ENCODE measurements around the gene DUS3L.

DUS3L gene

DNA sequence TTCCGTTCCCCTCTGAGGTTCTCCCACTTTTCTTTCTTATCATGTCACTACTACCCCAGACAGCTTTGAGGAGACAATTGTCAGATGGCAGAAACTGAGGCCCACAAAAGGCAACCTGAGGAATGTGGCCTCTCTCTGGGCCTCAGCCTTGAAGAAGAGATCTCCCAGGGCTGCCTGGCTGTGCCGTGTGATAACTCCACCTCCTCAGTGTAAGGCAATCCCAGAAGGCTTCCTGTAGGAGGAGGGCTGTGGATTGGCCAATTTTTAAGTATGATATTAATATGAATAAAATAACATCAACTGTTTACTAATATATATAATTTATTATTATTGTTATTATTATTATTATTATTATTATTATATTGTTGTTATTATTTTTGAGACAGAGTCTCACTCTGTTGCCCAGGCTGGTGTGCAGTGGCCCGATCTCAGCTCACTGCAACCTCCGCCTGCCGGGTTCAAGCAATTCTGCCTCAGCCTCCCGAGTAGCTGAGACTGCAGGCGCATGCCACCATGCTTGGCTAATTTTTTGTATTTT lies 4.5 kb upstream of the DUS3L start:
- no peak for DNase-seq (ENCODE audit: low read depth)
- no peak overlapping the region for H3K4me3 ChIP-seq (ENCODE audit: low read length)
- TF ChIP-seq, protein P1, sequence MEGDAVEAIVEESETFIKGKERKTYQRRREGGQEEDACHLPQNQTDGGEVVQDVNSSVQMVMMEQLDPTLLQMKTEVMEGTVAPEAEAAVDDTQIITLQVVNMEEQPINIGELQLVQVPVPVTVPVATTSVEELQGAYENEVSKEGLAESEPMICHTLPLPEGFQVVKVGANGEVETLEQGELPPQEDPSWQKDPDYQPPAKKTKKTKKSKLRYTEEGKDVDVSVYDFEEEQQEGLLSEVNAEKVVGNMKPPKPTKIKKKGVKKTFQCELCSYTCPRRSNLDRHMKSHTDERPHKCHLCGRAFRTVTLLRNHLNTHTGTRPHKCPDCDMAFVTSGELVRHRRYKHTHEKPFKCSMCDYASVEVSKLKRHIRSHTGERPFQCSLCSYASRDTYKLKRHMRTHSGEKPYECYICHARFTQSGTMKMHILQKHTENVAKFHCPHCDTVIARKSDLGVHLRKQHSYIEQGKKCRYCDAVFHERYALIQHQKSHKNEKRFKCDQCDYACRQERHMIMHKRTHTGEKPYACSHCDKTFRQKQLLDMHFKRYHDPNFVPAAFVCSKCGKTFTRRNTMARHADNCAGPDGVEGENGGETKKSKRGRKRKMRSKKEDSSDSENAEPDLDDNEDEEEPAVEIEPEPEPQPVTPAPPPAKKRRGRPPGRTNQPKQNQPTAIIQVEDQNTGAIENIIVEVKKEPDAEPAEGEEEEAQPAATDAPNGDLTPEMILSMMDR (conservative IDR thresholded peaks at IDR 0.05; ENCODE audit: low read depth, low read length) = no peak

DNA sequence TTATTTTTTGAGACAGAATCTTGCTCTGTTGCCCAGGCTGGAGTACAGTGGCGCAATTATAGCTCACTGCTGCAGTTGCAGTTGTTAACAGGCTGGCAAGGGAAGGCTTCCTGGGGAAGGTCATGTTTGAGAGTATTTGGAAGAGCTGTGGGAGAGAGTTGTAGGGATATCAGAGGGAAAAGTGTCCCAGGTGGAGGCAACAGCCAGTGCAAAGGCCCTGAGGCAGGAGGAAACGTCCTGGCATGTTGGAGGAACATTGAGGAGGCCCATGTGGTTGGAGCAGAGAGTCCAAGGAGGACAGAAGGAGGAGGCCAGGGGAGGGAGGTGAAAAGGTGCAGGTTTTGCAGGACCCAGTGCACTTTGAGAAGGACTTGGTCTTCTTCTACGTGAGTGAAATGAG lies 2.2 kb upstream of the DUS3L start:
- TF ChIP-seq, protein P1 (conservative IDR thresholded peaks at IDR 0.05; ENCODE audit: low read depth, low read length) = no peak
- no peak overlapping the region for H3K4me3 ChIP-seq (ENCODE audit: low read length)
- no peak for DNase-seq (ENCODE audit: low read depth)

DNA sequence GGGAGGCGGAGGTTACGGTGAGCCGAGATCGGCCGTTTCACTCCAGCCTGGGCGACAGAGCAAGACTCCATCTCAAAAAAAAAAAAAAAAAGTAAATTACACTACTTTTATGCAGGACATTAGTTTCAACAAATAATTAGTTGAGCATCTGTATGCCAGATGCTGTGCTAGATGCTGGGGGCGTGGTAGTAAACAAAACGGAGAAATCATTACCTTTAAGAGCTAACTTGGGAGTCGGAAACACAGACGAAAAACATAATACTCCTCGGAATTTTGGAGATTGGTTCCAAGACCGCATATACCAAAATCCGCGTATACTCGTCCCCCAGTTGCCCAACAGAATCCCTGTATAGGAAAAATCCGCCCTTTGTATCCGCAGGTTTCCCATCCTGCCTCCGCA lies 1.3 kb upstream of the DUS3L start:
- H3K4me3 ChIP-seq (ENCODE audit: low read length) = no peak overlapping the region
- DNase-seq (ENCODE audit: low read depth) = no peak
- TF ChIP-seq, protein P1 (conservative IDR thresholded peaks at IDR 0.05; ENCODE audit: low read depth, low read length) = no peak

DNA sequence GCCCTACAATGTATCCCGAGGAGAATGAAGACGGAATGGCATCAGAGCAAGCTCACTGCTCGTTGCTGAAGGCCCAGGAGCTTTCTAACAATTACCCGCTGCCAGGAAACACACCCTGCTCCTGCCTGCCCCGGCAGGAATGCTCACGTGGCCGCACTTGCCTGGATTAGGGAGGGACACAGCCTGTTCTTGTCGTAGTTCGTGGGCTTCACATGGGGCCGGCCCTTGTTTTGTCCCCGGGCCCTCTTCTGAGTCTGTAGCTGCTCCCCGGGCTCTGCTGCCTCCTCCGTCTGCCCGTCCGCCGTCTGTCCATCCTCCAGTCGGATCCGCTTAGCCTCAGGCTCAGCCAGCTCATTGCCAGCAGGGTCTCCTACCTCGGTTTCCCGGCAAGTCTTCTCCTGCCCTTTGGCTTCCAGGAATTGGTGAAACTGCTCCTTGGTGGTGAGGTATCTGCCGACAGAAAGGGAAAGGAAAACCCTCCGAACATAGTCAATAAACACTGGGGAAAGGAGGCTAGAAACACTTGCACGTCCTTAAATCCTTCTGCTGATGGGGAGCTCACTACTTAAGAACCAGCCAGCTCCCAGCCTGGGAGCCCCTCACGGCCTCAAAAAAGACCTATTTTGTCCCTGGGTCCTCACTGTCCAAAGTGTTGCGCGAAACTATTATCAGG lies 941 bp downstream of the DUS3L start:
- TF ChIP-seq, protein P1 (conservative IDR thresholded peaks at IDR 0.05; ENCODE audit: low read depth, low read length) = no peak
- DNase-seq (ENCODE audit: low read depth) = no peak
- peak overlapping the region; percentile 91 for H3K4me3 ChIP-seq (ENCODE audit: low read length)

DNA sequence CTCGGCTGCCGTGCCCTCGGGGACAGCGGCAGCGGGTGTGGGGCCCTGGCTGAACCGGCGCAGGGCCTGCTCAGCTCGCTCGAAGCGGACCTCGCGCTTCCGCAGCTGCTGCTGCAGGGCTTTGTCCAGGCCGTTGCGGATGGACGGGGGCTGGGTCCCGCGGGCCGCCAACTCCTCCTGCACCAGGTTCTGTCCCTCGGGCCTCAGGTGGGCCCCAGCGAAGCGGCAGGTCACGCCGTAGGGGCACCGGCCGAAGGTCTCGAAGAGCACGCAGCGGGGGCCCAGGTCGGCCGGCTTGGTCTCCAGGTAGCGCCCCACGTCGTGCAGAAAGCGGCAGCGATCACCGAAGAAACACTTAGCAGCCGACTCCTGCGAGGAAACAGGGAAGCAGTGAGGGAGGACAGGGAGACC lies 1.6 kb downstream of the DUS3L start:
- H3K4me3 ChIP-seq (ENCODE audit: low read length) = no peak overlapping the region
- no peak for DNase-seq (ENCODE audit: low read depth)
- TF ChIP-seq, protein P1 (conservative IDR thresholded peaks at IDR 0.05; ENCODE audit: low read depth, low read length) = no peak

DNA sequence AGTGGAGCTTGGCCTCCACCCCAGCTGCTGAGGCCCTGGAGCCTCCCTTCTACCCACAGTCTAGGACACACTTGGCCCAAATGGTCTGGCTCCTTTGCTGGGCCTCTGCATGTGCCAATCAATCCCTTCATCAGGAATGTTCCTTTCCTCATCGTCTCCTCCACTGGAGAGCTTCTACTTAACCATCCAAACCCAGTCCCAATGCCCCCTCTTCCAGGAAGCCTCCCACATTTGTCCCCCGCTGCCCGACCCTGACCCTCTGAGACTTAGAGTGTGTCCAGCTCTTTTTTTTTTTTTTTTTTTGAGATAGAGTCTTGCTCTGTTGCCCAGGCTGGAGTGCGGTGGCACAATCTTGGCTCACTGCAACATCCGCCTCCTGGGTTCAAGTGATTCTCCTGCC lies 2.5 kb downstream of the DUS3L start:
- H3K4me3 ChIP-seq (ENCODE audit: low read length) = no peak overlapping the region
- DNase-seq (ENCODE audit: low read depth) = no peak
- TF ChIP-seq, protein P1 (conservative IDR thresholded peaks at IDR 0.05; ENCODE audit: low read depth, low read length) = no peak

Data from retinal pigment epithelial cell (primary cell).